Osteoblast (primary cell): ENCODE data around the gene CNTNAP4. TPM values are rescaled to one million over a fixed set of nuclear protein-coding genes. Genes with fewer than 3 reads are reported as not detected.

Source experiments
- DNase-seq: peaks from one replicate; pipeline ENCODE4 v3.0.0; 2011; ENCODE audit warnings: low spot score, mixed read lengths; ENCODE audit not compliant: insufficient read length; ENCODE audit errors: missing footprints
- H2AFZ ChIP-seq: 2 replicates; pipeline ENCODE4 v1.6.0; 2011; ENCODE audit warnings: mild to moderate bottlenecking, low read length
- H3K27ac ChIP-seq: 2 replicates; pipeline ENCODE4 v1.5.1; 2011; ENCODE audit warnings: mild to moderate bottlenecking, low read depth, low read length, moderate library complexity
- H3K27me3 ChIP-seq: 2 replicates; pipeline ENCODE4 v1.6.0; 2012; ENCODE audit warnings: mild to moderate bottlenecking, control low read depth, inconsistent platforms, low read length, moderate library complexity; ENCODE audit not compliant: insufficient read depth
- H3K36me3 ChIP-seq: 2 replicates; pipeline ENCODE4 v1.5.1; 2011; ENCODE audit warnings: mild to moderate bottlenecking, low read length, control low read depth, moderate library complexity; ENCODE audit not compliant: insufficient read depth
- H3K4me1 ChIP-seq: 2 replicates; pipeline ENCODE4 v1.5.1; 2011; ENCODE audit warnings: mild to moderate bottlenecking, low read length, control low read depth, moderate library complexity; ENCODE audit not compliant: insufficient read depth
- H3K4me2 ChIP-seq: 2 replicates; pipeline ENCODE4 v1.6.0; 2011; ENCODE audit warnings: mild to moderate bottlenecking, low read length; ENCODE audit not compliant: insufficient read depth
- H3K4me3 ChIP-seq: fragments of 200-600 bp; sonication (generic); 3 replicates; pipeline ENCODE4 v1.5.1; 2012; ENCODE audit warnings: mild to moderate bottlenecking, low read length, inconsistent platforms; ENCODE audit not compliant: insufficient read depth
- H3K79me2 ChIP-seq: 2 replicates; pipeline ENCODE4 v1.6.0; 2012; ENCODE audit warnings: mild to moderate bottlenecking, low read length, control low read depth, inconsistent platforms; ENCODE audit not compliant: insufficient read depth
- H3K9me3 ChIP-seq: 2 replicates; pipeline ENCODE4 v1.5.1; 2011; ENCODE audit warnings: low read depth, low read length, control low read depth
- H4K20me1 ChIP-seq: 2 replicates; pipeline ENCODE4 v1.6.0; 2012; ENCODE audit warnings: mild to moderate bottlenecking, low read length, control low read depth; ENCODE audit not compliant: insufficient read depth
- CTCF ChIP-seq: IDR thresholded peaks from 2 replicates; pipeline ENCODE4 v1.5.1; 2011; ENCODE audit warnings: mild to moderate bottlenecking, low read depth, low read length, moderate library complexity; ENCODE audit errors: extremely low read depth
- total RNA-seq: library from RNA; depleted of rRNA; stranded (reverse); fragments of >200 nt; gene quantifications from 2 replicates; pipeline ENCODE4 v1.2.3, GENCODE V29; 2012

Gene CNTNAP4
- total RNA-seq, 1 donor = under 0.01 TPM

DNA sequence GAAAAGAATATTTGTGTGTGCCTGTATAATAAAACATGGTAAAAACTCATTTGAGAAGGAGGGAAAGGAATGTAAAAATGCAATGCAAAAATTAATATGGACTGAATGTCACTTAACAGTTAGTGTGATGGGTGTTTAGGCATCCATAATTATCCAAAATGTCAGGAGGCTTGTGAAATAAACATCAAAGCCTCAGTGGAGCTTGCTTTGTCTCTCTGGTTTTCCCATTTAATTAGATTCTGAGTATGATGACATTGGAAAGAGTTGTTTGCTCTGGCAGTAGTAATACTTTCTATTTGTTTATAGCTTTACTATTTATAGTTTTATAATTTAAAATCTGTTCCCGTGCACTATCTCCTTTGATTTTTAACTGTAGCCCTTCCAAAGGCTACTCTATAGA is 51.9 kb downstream of the CNTNAP4 start:
- no peak overlapping the region for H3K4me3 ChIP-seq
- H4K20me1 ChIP-seq = no peaks in the 10 kb centered on the region
- no peaks in the 10 kb centered on the region for H3K27me3 ChIP-seq
- H3K79me2 ChIP-seq = no peaks in the 10 kb centered on the region
- H3K4me2 ChIP-seq = no peak overlapping the region
- no peaks in the 10 kb centered on the region for H3K4me1 ChIP-seq
- TF ChIP-seq CTCF = no peak
- no peak overlapping the region for H3K27ac ChIP-seq
- DNase-seq = no peak
- H3K36me3 ChIP-seq = no peaks in the 10 kb centered on the region
- H3K9me3 ChIP-seq = no peaks in the 10 kb centered on the region
- H2AFZ ChIP-seq = no peak overlapping the region

DNA sequence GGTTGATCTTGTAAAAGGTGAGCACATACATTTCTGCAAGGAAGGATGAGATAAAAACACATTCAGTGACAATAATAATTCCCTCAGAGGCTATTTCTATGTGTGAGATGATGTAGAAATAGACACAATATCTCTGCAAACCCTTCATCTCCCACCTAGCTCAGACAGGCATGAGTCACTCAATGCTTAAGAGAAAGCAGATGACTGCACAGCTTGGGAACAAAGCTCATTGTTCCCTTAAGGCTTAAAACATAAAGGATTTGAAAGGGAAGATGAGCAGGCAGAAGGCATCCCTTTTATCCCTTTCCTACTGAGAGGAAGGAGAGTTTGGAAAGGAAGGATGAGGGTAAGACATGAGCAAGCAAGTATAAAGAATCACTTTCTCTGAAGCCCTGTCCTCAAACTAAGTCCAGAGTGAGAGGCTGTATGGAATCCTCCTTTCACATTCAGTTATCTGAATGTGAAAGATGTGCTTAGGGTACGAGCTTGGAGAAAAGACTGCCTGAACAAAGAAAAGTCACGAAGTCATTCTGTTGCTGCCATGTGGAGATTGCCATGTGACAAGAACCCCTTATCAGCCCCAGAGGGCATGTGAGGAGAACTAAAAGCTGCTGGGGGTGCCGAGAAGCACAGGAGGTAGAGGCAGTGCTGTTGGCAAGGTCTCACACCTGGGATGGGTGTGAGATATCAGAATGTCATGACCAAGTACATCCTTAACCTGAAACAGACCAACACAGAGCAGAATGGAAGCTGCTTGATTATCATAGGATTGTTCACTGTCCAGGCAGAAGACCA is 58.2 kb downstream of the CNTNAP4 start:
- Histone ChIP-seq H4K20me1 (no peaks in the 10 kb centered on the region), H3K9me3 (no peaks in the 10 kb centered on the region), H2AFZ (no peak overlapping the region), H3K27me3 (no peaks in the 10 kb centered on the region), H3K79me2 (no peaks in the 10 kb centered on the region), H3K4me3 (no peak overlapping the region), H3K36me3 (no peaks in the 10 kb centered on the region), H3K4me1 (no peaks in the 10 kb centered on the region), H3K27ac (no peak overlapping the region), H3K4me2 (no peak overlapping the region)
- TF ChIP-seq CTCF = no peak
- DNase-seq = no peak

GRCh38 chr16:76336112-76336511 is 58.9 kb downstream of the CNTNAP4 start:
- no peak for TF ChIP-seq CTCF
- no peak overlapping the region for H2AFZ ChIP-seq
- no peak overlapping the region for H3K4me3 ChIP-seq
- H3K36me3 ChIP-seq = no peaks in the 10 kb centered on the region
- no peaks in the 10 kb centered on the region for H3K9me3 ChIP-seq
- no peaks in the 10 kb centered on the region for H3K27me3 ChIP-seq
- no peak overlapping the region for H3K27ac ChIP-seq
- H3K4me2 ChIP-seq = no peak overlapping the region
- H3K4me1 ChIP-seq = no peaks in the 10 kb centered on the region
- DNase-seq = no peak
- H3K79me2 ChIP-seq = no peaks in the 10 kb centered on the region
- no peaks in the 10 kb centered on the region for H4K20me1 ChIP-seq

GRCh38 chr16:76338472-76338871 is 61.3 kb downstream of the CNTNAP4 start:
- no peak for DNase-seq
- no peaks in the 10 kb centered on the region for H3K4me1 ChIP-seq
- H3K9me3 ChIP-seq = no peaks in the 10 kb centered on the region
- no peak overlapping the region for H3K4me3 ChIP-seq
- no peaks in the 10 kb centered on the region for H3K79me2 ChIP-seq
- no peaks in the 10 kb centered on the region for H3K36me3 ChIP-seq
- no peaks in the 10 kb centered on the region for H4K20me1 ChIP-seq
- H2AFZ ChIP-seq = no peak overlapping the region
- no peak for TF ChIP-seq CTCF
- H3K27me3 ChIP-seq = no peaks in the 10 kb centered on the region
- H3K4me2 ChIP-seq = no peak overlapping the region
- H3K27ac ChIP-seq = no peak overlapping the region
